Skeletal muscle tissue (tissue), 4 donors: ENCODE measurements around the gene JMJD1C. TPM values are rescaled to one million over a fixed set of nuclear protein-coding genes. Genes with fewer than 3 reads are reported as not detected.

ENCODE experiments used
- H3K27ac ChIP-seq: one replicate; pipeline ENCODE4 v1.7.0; 2013; ENCODE audit warnings: mild to moderate bottlenecking, low read depth, low read length, inconsistent platforms
- H3K27me3 ChIP-seq, 3 donors: one replicate each; pipeline ENCODE4 v1.7.0; 2013; ENCODE audit warnings: low read length in 3 of 3; ENCODE audit not compliant: control insufficient read depth in 3 of 3, insufficient read depth in 3 of 3
- H3K36me3 ChIP-seq, 3 donors: one replicate each; pipeline ENCODE4 v1.7.0; 2013; ENCODE audit warnings: low read length in 3 of 3; ENCODE audit not compliant: control insufficient read depth in 3 of 3, insufficient read depth in 3 of 3
- H3K4me1 ChIP-seq, 3 donors: one replicate each; pipeline ENCODE4 v1.7.0; 2013; ENCODE audit warnings: low read length in 3 of 3, mild to moderate bottlenecking in 3 of 3; ENCODE audit not compliant: control insufficient read depth in 3 of 3, insufficient read depth in 3 of 3
- H3K4me3 ChIP-seq, 3 donors: one replicate each; pipeline ENCODE4 v1.7.0; 2013; ENCODE audit warnings: low read length in 3 of 3
- H3K9ac ChIP-seq, 3 donors: one replicate each; pipeline ENCODE4 v1.7.0; 2013; ENCODE audit warnings: low read length in 3 of 3, mild to moderate bottlenecking in 3 of 3, moderate library complexity in 2 of 3, low read depth in 1 of 3
- H3K9me3 ChIP-seq, 3 donors: one replicate each; pipeline ENCODE4 v1.7.0; 2013; ENCODE audit warnings: low read length in 3 of 3; ENCODE audit not compliant: control insufficient read depth in 3 of 3
- total RNA-seq: library from RNA; depleted of rRNA; stranded (reverse); fragments of >200 nt; gene quantifications from one replicate; pipeline ENCODE4 v1.2.3, GENCODE V29; 2014
- donor health status: Osteomylitis.

JMJD1C gene
- total RNA-seq, 1 donor from 2014 or later: 90.8 TPM

- no peaks in the 10 kb centered on the region for H3K9me3 ChIP-seq
- no peak overlapping the region for H3K27ac ChIP-seq
- H3K4me3 ChIP-seq: no peak overlapping the region
- H3K36me3 ChIP-seq: no peaks in the 10 kb centered on the region
- peaks cover 0 to 7% (median 4%) of the 10 kb centered on the region in 3 donors for H3K4me1 ChIP-seq
- no peak overlapping the region for H3K9ac ChIP-seq
- H3K27me3 ChIP-seq: no peaks in the 10 kb centered on the region
These were observed 18.2 kb upstream of the JMJD1C start for GRCh38 chr10:63483983-63484382.

GRCh38 chr10:63481815-63482421 is 16.1 kb upstream of the JMJD1C start:
- Histone ChIP-seq H3K27me3 (no peaks in the 10 kb centered on the region), H3K9me3 (no peaks in the 10 kb centered on the region), H3K4me3 (no peak overlapping the region), H3K27ac (no peak overlapping the region), H3K9ac (no peak overlapping the region), H3K4me1 (peaks cover 0 to 7% (median 0%) of the 10 kb centered on the region in 3 donors), H3K36me3 (no peaks in the 10 kb centered on the region)

- H3K9ac ChIP-seq: no peak overlapping the region
- no peaks in the 10 kb centered on the region for H3K9me3 ChIP-seq
These were observed 14.5 kb upstream of the JMJD1C start for GRCh38 chr10:63480237-63480636.

GRCh38 chr10:63478564-63478963 is 12.8 kb upstream of the JMJD1C start:
- Histone ChIP-seq H3K27ac (no peak overlapping the region), H3K36me3 (no peaks in the 10 kb centered on the region), H3K9me3 (no peaks in the 10 kb centered on the region), H3K9ac (no peak overlapping the region), H3K27me3 (no peaks in the 10 kb centered on the region), H3K4me1 (no peaks in the 10 kb centered on the region), H3K4me3 (no peak overlapping the region)

More at GRCh38 chr10:63480237-63480636, 14.5 kb upstream of the JMJD1C start:
- H3K36me3 ChIP-seq: no peaks in the 10 kb centered on the region
- H3K4me3 ChIP-seq: no peak overlapping the region
- no peaks in the 10 kb centered on the region for H3K4me1 ChIP-seq
- H3K27me3 ChIP-seq: no peaks in the 10 kb centered on the region
- H3K27ac ChIP-seq: no peak overlapping the region

- Histone ChIP-seq H3K4me1 (no peaks in the 10 kb centered on the region), H3K9me3 (no peaks in the 10 kb centered on the region), H3K27ac (no peak overlapping the region), H3K4me3 (no peak overlapping the region), H3K27me3 (no peaks in the 10 kb centered on the region), H3K36me3 (no peaks in the 10 kb centered on the region), H3K9ac (no peak overlapping the region)
These were observed 12.2 kb upstream of the JMJD1C start for GRCh38 chr10:63477927-63478326.

GRCh38 chr10:63474488-63474887 is 8.7 kb upstream of the JMJD1C start:
- Histone ChIP-seq H3K9ac (no peak overlapping the region), H3K27me3 (no peaks in the 10 kb centered on the region), H3K9me3 (no peaks in the 10 kb centered on the region), H3K36me3 (no peaks in the 10 kb centered on the region), H3K4me1 (peaks cover 3 to 7% (median 4%) of the 10 kb centered on the region in 3 donors), H3K27ac (no peak overlapping the region), H3K4me3 (no peak overlapping the region)

- H3K36me3 ChIP-seq: no peaks in the 10 kb centered on the region
- no peaks in the 10 kb centered on the region for H3K27me3 ChIP-seq
- H3K9me3 ChIP-seq: no peaks in the 10 kb centered on the region
- H3K27ac ChIP-seq: no peak overlapping the region
- H3K9ac ChIP-seq: no peak overlapping the region
- no peak overlapping the region for H3K4me3 ChIP-seq
- H3K4me1 ChIP-seq: peaks cover 7 to 23% (median 8%) of the 10 kb centered on the region in 3 donors
These were observed 5.2 kb upstream of the JMJD1C start for GRCh38 chr10:63470928-63471327.

- Histone ChIP-seq H3K36me3 (no peaks in the 10 kb centered on the region), H3K27me3 (no peaks in the 10 kb centered on the region), H3K9ac (no peak overlapping the region), H3K9me3 (no peaks in the 10 kb centered on the region), H3K4me1 (peaks cover 14 to 30% (median 16%) of the 10 kb centered on the region in 3 donors), H3K4me3 (no peak overlapping the region), H3K27ac (no peak overlapping the region)
These were observed 3.2 kb upstream of the JMJD1C start for GRCh38 chr10:63468947-63469346.

- no peak overlapping the region for H3K4me3 ChIP-seq
- H3K9me3 ChIP-seq: no peaks in the 10 kb centered on the region
- peaks cover 14 to 30% (median 16%) of the 10 kb centered on the region in 3 donors for H3K4me1 ChIP-seq
- H3K9ac ChIP-seq: no peak overlapping the region
- no peaks in the 10 kb centered on the region for H3K27me3 ChIP-seq
- no peak overlapping the region for H3K27ac ChIP-seq
- no peaks in the 10 kb centered on the region for H3K36me3 ChIP-seq
These were observed 2.1 kb upstream of the JMJD1C start for GRCh38 chr10:63467841-63468240.

GRCh38 chr10:63466144-63466935 is 563 bp upstream of the JMJD1C start:
- no peaks in the 10 kb centered on the region for H3K27me3 ChIP-seq
- H3K36me3 ChIP-seq: no peaks in the 10 kb centered on the region
- no peaks in the 10 kb centered on the region for H3K9me3 ChIP-seq
- peaks cover 12 to 30% (median 13%) of the 10 kb centered on the region in 3 donors for H3K4me1 ChIP-seq
- H3K9ac ChIP-seq: peak overlapping the region; percentile 92 to 93 (median 92)
- peak overlapping the region; percentile 91 for H3K27ac ChIP-seq
- peak overlapping the region; percentile 91 to 93 (median 91) for H3K4me3 ChIP-seq
